ENCODE data around the gene TTC23. TPM values are rescaled to one million over a fixed set of nuclear protein-coding genes. Genes with fewer than 3 reads are reported as not detected.

The TTC23 gene
- total RNA-seq, 1 donor from 2014 or later = 45.3 TPM

GRCh38 chr15:99138491-99138982, 110.8 kb downstream of the TTC23 start:
- Mint-ChIP-seq H3K27ac (no peak overlapping the region), H3K9me3 (no peaks in the 10 kb centered on the region), H3K4me3 (no peak overlapping the region), H3K27me3 (ENCODE audit: insufficient read depth, low read depth) (no peaks in the 10 kb centered on the region), H3K36me3 (peaks cover 14% of the 10 kb centered on the region), H3K4me1 (peaks cover 31% of the 10 kb centered on the region)
- Histone ChIP-seq H3F3A (ENCODE audit: low read depth) (peaks cover 15% of the 10 kb centered on the region), H3K9me3 (ENCODE audit: low read depth) (no peaks in the 10 kb centered on the region), H3K36me3 (no peaks in the 10 kb centered on the region), H2AFZ (replicated peaks) (no peak overlapping the region), H3K79me2 (ENCODE audit: low read depth) (no peaks in the 10 kb centered on the region), H3K4me2 (no peak overlapping the region), H3K27me3 (no peaks in the 10 kb centered on the region), H3K4me1 (peaks cover 19% of the 10 kb centered on the region), H3K9ac (no peak overlapping the region), H3K4me3 (no peak overlapping the region), H4K20me1 (ENCODE audit: low read depth) (no peaks in the 10 kb centered on the region), H3K27ac (no peak overlapping the region)
- DNase-seq (ENCODE audit: low spot score) = no peak
- no peak for TF ChIP-seq CTCF (IDR thresholded peaks at IDR 0.05)
- TF ChIP-seq EZH2 (IDR thresholded peaks at IDR 0.05) = no peak
- TF ChIP-seq EZH2phosphoT487 (IDR thresholded peaks at IDR 0.05) = no peak

- peaks cover 25% of the 10 kb centered on the region for H3K4me1 Mint-ChIP-seq
- no peak overlapping the region for H3K4me3 Mint-ChIP-seq
- Histone ChIP-seq H3K4me3 (no peak overlapping the region), H2AFZ (replicated peaks) (no peak overlapping the region), H3K79me2 (ENCODE audit: low read depth) (no peaks in the 10 kb centered on the region), H3K27ac (no peak overlapping the region), H3F3A (ENCODE audit: low read depth) (peaks cover 8% of the 10 kb centered on the region), H3K4me2 (no peak overlapping the region), H4K20me1 (ENCODE audit: low read depth) (no peaks in the 10 kb centered on the region), H3K9ac (no peak overlapping the region), H3K9me3 (ENCODE audit: low read depth) (no peaks in the 10 kb centered on the region), H3K36me3 (no peaks in the 10 kb centered on the region), H3K27me3 (no peaks in the 10 kb centered on the region), H3K4me1 (peaks cover 13% of the 10 kb centered on the region)
- H3K27me3 Mint-ChIP-seq (ENCODE audit: insufficient read depth, low read depth) = no peaks in the 10 kb centered on the region
- no peaks in the 10 kb centered on the region for H3K9me3 Mint-ChIP-seq
- no peak for TF ChIP-seq EZH2phosphoT487 (IDR thresholded peaks at IDR 0.05)
- TF ChIP-seq CTCF (IDR thresholded peaks at IDR 0.05) = no peak
- no peak for TF ChIP-seq EZH2 (IDR thresholded peaks at IDR 0.05)
- peaks cover 14% of the 10 kb centered on the region for H3K36me3 Mint-ChIP-seq
- no peak for DNase-seq (ENCODE audit: low spot score)
- no peak overlapping the region for H3K27ac Mint-ChIP-seq
These were observed 111.5 kb downstream of the TTC23 start for GRCh38 chr15:99137877-99138276.

- Histone ChIP-seq H3K27ac (no peak overlapping the region), H3K9me3 (ENCODE audit: low read depth) (no peaks in the 10 kb centered on the region), H3K4me2 (no peak overlapping the region), H3F3A (ENCODE audit: low read depth) (peaks cover 1% of the 10 kb centered on the region), H3K4me1 (peaks cover 5% of the 10 kb centered on the region), H3K36me3 (no peaks in the 10 kb centered on the region), H3K79me2 (ENCODE audit: low read depth) (no peaks in the 10 kb centered on the region), H3K9ac (no peak overlapping the region), H3K27me3 (no peaks in the 10 kb centered on the region), H2AFZ (replicated peaks) (no peak overlapping the region), H4K20me1 (ENCODE audit: low read depth) (no peaks in the 10 kb centered on the region), H3K4me3 (no peak overlapping the region)
- no peaks in the 10 kb centered on the region for H3K27me3 Mint-ChIP-seq (ENCODE audit: insufficient read depth, low read depth)
- H3K9me3 Mint-ChIP-seq = no peaks in the 10 kb centered on the region
- peaks cover 14% of the 10 kb centered on the region for H3K36me3 Mint-ChIP-seq
- no peak overlapping the region for H3K4me3 Mint-ChIP-seq
- H3K27ac Mint-ChIP-seq = no peak overlapping the region
- peaks cover 17% of the 10 kb centered on the region for H3K4me1 Mint-ChIP-seq
- DNase-seq (ENCODE audit: low spot score) = no peak
- TF ChIP-seq CTCF (IDR thresholded peaks at IDR 0.05) = no peak
- TF ChIP-seq EZH2 (IDR thresholded peaks at IDR 0.05) = no peak
- TF ChIP-seq EZH2phosphoT487 (IDR thresholded peaks at IDR 0.05) = no peak
These were observed 112.3 kb downstream of the TTC23 start for GRCh38 chr15:99137111-99137546.

Measured in neural progenitor cell (in vitro differentiated cells).